DND-41 (cell line): ENCODE measurements around the gene LCE1D.

Source experiments
- EZH2 ChIP-seq: IDR thresholded peaks from 3 replicates; pipeline ENCODE4 v1.6.1; 2012; ENCODE audit warnings: borderline replicate concordance, low read depth, mild to moderate bottlenecking, moderate library complexity, low read length, inconsistent platforms; ENCODE audit not compliant: severe bottlenecking
- TF ChIP-seq, protein P1 (sequence below): IDR thresholded peaks from 2 replicates; pipeline ENCODE4 v1.5.1; 2012; ENCODE audit warnings: borderline replicate concordance, low read length, moderate library complexity, mild to moderate bottlenecking; ENCODE audit not compliant: poor library complexity, severe bottlenecking; ENCODE audit errors: extremely low read depth

DNA sequence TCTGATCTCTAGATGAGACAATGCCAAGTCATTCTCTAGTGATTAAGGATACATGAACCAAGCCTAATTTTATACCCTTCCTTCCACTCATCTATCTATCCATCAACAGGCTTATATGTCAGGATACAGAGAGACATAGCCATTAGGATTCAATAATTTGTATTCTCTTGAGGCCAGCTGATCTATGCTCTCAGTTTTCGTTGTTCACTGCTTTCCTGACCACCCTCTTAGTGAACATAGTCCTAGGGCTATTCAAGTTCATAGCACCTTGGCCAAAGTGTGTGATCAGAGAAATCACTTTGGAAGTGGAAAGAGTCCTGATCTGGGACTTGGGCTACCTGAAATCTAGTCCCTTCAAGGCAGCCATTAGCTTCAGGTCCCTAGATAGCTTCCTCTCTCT is 42.9 kb upstream of the LCE1D start:
- no peak for TF ChIP-seq EZH2
- TF ChIP-seq, protein P1, sequence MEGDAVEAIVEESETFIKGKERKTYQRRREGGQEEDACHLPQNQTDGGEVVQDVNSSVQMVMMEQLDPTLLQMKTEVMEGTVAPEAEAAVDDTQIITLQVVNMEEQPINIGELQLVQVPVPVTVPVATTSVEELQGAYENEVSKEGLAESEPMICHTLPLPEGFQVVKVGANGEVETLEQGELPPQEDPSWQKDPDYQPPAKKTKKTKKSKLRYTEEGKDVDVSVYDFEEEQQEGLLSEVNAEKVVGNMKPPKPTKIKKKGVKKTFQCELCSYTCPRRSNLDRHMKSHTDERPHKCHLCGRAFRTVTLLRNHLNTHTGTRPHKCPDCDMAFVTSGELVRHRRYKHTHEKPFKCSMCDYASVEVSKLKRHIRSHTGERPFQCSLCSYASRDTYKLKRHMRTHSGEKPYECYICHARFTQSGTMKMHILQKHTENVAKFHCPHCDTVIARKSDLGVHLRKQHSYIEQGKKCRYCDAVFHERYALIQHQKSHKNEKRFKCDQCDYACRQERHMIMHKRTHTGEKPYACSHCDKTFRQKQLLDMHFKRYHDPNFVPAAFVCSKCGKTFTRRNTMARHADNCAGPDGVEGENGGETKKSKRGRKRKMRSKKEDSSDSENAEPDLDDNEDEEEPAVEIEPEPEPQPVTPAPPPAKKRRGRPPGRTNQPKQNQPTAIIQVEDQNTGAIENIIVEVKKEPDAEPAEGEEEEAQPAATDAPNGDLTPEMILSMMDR: no peak
